HG03159 (cell line): Measurements from ENCODE around the gene UBASH3A.

Source experiments
- ATAC-seq: cut with Tn5 transposase; IDR thresholded peaks from one replicate; pipeline ENCODE4 v1.9.1; 2021; ENCODE audit warnings: mild to moderate bottlenecking, moderate library complexity; ENCODE audit not compliant: unreplicated experiment

The UBASH3A gene

GRCh38 chr21:42403611-42404231, at the start of gene UBASH3A:
UBASH3A (plus strand) TSS chr21:42403902; CDS start chr21:42403946, 44 bp downstream.
- ATAC-seq, result no peak

- ATAC-seq, result no peak
Measured at GRCh38 chr21:42356046-42356445, 47.7 kb upstream of the UBASH3A start.

GRCh38 chr21:42356650-42357049, 47.1 kb upstream of the UBASH3A start:
- ATAC-seq, result no peak

- ATAC-seq, result no peak
Measured at GRCh38 chr21:42357307-42357706, 46.4 kb upstream of the UBASH3A start.

- no peak for ATAC-seq
Measured at GRCh38 chr21:42358261-42358660, 45.4 kb upstream of the UBASH3A start.

GRCh38 chr21:42358937-42359336, 44.8 kb upstream of the UBASH3A start:
- ATAC-seq, result no peak

DNA sequence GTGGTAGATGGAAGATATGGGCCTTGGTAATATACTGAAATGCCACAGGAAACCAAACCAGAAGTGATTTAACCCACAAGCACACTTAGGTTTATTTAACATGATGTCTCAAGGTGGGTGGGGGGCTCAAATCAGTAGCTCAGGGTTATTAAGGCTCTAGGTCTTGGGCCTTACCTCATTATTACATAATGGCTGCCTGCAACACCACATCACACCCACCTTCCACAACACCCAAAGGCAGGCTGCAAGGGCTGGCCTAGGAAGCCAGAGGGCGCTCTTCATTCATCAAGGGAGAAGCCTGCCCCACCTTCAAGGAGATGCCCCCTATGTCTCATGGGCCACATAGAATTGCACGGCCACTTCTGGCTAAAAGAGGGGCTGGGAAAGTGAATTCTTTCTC, 43.4 kb upstream of the UBASH3A start:
- no peak for ATAC-seq

DNA sequence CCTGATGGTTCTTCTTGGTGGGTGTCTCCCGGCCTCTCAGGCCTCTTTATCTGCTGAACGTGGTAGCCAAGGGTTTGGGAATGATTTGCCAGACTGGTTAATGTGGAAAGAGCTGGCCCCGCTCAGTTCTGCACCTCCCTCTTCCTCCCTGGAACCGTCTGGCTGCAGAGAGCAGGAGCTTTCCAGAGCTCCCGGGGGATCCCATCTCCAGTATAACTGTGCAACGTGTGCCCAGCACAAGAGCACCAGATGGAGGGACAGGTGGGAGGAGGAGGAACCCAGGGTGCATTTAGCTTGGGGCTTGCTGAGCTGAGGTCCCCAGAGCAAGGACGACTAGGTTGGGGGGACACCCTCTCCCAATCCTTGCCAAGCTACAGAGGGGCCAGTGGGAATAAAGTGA, 42.4 kb upstream of the UBASH3A start:
- no peak for ATAC-seq

- no peak for ATAC-seq
Measured at GRCh38 chr21:42362198-42362597, 41.5 kb upstream of the UBASH3A start.

DNA sequence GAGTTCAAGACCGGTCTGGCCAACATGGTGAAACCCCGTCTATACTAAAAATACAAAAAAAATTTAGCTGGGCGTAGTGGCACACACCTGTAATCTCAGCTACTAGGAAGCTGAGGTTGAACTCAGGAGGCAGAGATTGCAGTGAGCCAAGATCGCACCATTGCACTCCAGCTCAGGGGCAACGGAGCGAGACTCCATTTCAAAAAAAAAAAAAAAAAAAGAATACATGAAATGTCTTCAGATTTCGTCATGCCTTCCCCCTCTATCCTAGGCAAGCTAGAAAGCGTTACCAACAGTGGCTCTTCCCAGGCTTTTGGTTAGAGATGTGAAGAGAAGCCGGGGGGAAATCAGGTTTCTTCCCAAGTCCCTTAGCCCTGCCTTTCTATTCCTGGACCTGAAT, 41.0 kb upstream of the UBASH3A start:
- ATAC-seq, result no peak

DNA sequence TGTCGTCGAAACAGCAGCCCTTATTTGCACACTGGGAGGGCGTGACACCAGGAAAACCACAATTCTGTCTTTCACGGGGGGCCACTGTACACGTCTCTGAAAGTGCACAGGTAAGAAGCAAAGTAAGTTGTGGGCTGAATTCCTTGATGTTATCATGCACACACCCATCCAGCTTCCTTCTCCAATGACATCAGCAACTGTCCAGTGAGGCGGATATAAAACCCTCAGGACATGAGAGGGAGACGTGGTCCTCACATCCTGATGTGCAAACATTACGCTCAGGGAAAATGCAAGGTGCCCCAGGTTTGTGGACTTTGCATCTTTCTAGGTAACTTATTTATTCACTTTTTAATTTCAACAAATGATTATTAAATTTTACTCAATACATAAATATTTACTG, 40.4 kb upstream of the UBASH3A start:
- no peak for ATAC-seq

DNA sequence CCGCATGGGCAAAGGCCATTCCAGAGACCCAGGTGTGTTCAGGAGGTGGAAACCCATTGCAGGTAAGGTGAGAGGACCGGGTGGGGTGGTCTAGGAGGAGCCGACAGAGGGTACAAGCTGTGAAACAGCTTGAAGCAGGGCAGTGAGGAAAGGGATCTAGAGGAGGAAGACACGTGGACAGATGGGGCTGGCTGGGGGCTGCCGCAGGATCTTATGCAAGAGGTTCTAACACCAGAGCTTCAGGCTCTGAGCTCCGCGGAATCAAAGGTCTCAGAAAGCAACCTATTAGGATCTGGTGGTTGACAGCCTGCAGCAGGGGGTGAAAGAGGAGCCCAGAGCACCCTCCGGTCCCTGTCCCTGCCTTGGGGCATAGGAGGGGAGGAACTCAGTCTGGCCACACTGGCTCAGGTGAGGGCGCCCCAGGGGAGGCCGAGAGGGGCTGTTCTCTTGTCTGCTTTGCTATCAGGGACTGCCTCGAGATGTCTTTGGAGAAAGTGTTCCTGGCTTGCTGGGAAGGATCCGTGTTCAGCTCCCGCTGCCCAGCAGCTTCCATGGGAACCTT, 39.3 kb upstream of the UBASH3A start:
- no peak for ATAC-seq

- no peak for ATAC-seq
Measured at GRCh38 chr21:42365770-42366169, 37.9 kb upstream of the UBASH3A start.

DNA sequence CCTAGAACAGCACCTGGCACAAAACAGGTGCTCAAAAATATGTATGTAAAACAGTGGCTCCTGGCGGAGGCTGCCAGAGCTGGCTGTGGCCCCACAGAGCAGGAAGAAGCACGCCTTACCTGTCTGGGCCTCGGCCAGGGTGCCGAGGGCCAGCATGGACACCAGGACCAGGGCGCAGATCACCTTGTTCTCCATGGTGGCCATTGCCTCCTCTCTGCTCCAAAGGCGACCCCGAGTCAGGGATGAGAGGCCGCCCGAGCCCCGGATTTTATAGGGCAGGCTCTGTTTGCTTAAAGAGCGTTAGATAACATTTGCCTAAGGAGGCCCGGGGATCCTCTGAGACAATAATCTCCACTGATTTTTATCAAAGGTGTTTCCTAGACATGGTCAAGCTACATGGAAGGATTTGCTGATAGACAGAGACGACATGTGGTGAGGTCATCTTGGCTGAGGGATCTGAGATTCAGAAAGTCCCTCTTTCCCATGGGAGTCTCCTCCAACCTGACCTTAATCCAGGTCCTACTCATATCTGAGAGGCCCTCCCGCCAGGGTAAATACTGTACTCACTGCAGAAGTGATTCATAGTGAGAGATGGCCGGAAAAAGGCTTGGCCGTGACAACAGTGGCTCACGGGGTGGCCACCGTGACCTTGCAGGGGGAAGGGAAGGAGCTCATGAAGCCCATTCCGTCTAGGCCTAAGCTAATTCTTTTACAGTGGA, 37.3 kb upstream of the UBASH3A start, which contains the start of gene TFF1:
Gene TFF1, minus strand, starts transcription at position 244 of the 719 bp plus-strand sequence. Its CDS starts 40 bp downstream, at position 204.
- ATAC-seq, result no peak

- no peak for ATAC-seq
Measured at GRCh38 chr21:42367367-42368165, 36.1 kb upstream of the UBASH3A start.

- no peak for ATAC-seq
Measured at GRCh38 chr21:42369821-42370220, 33.9 kb upstream of the UBASH3A start.

DNA sequence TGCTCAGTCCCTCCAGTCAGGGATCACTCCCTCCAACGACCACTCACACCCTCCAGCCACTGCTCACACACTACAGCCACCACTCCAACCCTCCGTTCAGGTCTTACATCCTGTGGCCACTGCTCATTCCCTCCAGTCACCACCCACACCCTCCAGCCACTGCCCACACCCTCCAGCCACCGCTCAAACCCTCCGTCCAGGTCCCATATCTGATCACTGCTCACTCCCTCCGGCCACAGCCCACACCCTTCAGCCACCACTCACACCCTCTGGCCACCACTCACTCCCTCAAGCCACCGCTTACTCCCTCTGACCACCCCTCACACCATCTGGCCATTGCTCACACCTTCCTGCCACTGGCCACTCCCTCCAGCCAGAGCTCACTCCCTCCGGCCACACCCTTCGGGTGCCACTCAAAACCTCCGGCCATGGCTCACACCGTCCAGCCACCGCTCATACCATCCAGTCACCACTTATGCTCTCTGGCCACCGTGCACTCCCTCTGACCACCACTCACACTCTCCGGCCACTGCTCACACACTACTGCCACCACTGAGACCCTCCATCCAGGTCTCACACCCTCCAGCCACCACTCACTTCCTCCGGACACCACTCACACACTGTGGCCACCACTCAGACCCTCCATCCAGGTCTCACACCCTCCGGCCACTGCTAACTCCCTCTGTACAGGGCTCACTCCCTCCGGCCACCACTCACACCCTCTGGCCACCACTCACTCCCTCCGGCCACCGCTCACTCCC, 32.6 kb upstream of the UBASH3A start:
- ATAC-seq, result no peak

DNA sequence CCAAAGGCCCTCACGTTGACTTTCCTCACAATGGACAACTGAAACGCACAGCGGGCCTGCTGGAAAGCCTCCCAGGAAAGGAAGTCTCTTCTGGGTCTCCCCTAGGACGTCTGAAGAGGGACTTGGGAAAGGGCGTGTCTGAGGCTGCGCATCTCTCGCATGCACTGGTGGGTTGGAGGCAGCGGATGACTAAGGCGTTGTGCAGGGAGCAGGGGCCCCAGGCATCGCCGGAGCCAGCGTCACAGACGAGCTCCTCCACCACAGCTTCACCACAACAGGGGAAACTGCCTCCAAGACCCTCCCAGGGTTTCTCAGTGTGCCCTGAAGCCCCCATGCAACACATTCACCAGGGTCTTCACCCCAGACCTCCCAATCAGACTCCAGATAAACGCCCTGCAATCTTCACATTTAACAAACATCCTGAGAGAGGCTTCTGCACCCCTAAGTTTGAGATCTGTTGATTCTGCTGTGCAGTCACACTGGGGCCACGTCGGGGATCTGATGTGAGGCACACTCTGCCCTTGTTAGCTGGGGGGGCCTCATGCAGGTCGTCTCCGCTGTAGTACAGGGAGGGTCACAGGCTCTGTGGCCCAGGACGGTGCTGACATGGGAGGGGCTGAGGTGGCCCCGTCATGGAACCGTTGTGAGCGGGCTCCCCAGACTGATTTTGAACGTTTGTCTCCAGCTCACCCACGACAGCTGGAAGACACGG, 30.4 kb upstream of the UBASH3A start:
- ATAC-seq, result no peak

GRCh38 chr21:42373908-42374455, 29.7 kb upstream of the UBASH3A start:
- ATAC-seq, result no peak

DNA sequence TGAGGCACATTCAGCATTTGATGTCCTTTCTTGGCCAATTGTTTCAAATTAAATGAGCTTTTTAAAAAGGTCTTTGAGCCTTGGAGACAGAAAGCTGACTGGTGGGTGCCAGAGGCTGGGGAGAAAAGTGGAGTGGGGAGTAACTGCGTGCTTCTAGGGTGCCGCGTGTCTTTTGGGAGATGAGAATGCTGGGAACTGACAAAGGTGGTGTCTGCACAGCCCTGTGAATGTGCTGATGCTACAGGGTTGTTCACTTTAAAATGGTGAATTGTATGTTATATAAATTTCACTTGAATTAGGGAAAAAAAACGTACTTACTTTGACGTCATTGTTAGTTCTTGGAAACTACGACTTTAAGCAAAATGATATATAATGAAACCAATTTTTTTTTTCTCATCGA, 29.2 kb upstream of the UBASH3A start:
- no peak for ATAC-seq
